ENCODE data around the gene NFATC2. TPM values are rescaled to one million over a fixed set of nuclear protein-coding genes. Genes with fewer than 3 reads are reported as not detected.

The NFATC2 gene
- total RNA-seq, 1 donor from 2014 or later = 3.9 TPM

DNA sequence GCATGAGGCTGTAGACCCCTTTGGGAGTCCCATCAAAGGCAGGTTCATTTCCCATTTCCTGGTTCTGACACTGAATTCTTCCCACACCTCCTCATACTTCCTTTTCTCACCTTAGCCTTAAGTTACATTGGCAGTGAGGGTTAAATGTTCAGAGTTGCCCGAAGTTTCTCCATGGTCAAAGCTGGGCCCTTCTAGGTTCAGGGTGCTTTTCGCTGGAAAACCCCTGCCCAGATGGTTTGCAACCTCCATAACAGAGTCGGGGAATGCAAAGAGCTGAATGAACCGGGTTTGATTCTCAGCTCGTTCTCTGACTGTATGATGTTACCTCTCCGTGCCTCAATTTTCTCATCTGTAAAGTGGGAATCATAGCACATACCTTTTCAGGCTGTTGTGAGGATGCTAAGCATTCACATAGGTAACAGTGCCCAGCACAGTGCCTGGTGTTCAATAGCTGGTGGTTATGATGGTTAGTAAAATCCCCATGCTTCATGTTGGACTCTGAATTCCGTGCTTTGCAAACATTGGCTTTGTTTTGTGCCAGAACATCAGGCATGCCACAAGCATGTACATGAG, 149.8 kb downstream of the NFATC2 start:
- no peak overlapping the region for H3K27ac ChIP-seq (ENCODE audit: low read depth, low read length)
- no peaks in the 10 kb centered on the region for H3K27me3 ChIP-seq (ENCODE audit: insufficient read depth, low read length)
- no peak for TF ChIP-seq EZH2 (IDR thresholded peaks at IDR 0.05; ENCODE audit: insufficient read depth, low read length)
- TF ChIP-seq, protein P1, sequence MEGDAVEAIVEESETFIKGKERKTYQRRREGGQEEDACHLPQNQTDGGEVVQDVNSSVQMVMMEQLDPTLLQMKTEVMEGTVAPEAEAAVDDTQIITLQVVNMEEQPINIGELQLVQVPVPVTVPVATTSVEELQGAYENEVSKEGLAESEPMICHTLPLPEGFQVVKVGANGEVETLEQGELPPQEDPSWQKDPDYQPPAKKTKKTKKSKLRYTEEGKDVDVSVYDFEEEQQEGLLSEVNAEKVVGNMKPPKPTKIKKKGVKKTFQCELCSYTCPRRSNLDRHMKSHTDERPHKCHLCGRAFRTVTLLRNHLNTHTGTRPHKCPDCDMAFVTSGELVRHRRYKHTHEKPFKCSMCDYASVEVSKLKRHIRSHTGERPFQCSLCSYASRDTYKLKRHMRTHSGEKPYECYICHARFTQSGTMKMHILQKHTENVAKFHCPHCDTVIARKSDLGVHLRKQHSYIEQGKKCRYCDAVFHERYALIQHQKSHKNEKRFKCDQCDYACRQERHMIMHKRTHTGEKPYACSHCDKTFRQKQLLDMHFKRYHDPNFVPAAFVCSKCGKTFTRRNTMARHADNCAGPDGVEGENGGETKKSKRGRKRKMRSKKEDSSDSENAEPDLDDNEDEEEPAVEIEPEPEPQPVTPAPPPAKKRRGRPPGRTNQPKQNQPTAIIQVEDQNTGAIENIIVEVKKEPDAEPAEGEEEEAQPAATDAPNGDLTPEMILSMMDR (IDR thresholded peaks at IDR 0.05; ENCODE audit: insufficient read depth, low read depth, low read length) = no peak
- no peaks in the 10 kb centered on the region for H3K9me3 ChIP-seq (ENCODE audit: insufficient read depth, low read depth, low read length)
- no peaks in the 10 kb centered on the region for H3K79me2 ChIP-seq (ENCODE audit: insufficient read depth, low read length)
- no peak overlapping the region for H3K4me3 ChIP-seq (ENCODE audit: insufficient read depth, low read depth, low read length)
- no peak overlapping the region for H3K9ac ChIP-seq (ENCODE audit: low read length)
- Mint-ChIP-seq H3K9me3 (ENCODE audit: unreplicated experiment) (no peaks in the 10 kb centered on the region), H3K4me3 (ENCODE audit: unreplicated experiment) (no peak overlapping the region), H3K27me3 (ENCODE audit: low read depth, unreplicated experiment) (peaks cover 3% of the 10 kb centered on the region), H3K36me3 (ENCODE audit: low read depth, unreplicated experiment) (peaks cover 4% of the 10 kb centered on the region), H3K4me1 (ENCODE audit: low read depth, unreplicated experiment) (peaks cover 24% of the 10 kb centered on the region), H3K27ac (ENCODE audit: unreplicated experiment) (no peak overlapping the region)
- DNase-seq (ENCODE audit: low read depth) (no peak), FAIRE-seq (no peak)
- peaks cover 6% of the 10 kb centered on the region for H3K36me3 ChIP-seq (ENCODE audit: insufficient read depth, low read length)
- no peaks in the 10 kb centered on the region for H4K20me1 ChIP-seq (ENCODE audit: insufficient read depth, low read length)
- no peak overlapping the region for H3K4me2 ChIP-seq (ENCODE audit: low read length)
- peaks cover 20% of the 10 kb centered on the region for H3K4me1 ChIP-seq (ENCODE audit: insufficient read depth, low read length)
- no peak overlapping the region for H2AFZ ChIP-seq (ENCODE audit: low read depth, low read length)

DNA sequence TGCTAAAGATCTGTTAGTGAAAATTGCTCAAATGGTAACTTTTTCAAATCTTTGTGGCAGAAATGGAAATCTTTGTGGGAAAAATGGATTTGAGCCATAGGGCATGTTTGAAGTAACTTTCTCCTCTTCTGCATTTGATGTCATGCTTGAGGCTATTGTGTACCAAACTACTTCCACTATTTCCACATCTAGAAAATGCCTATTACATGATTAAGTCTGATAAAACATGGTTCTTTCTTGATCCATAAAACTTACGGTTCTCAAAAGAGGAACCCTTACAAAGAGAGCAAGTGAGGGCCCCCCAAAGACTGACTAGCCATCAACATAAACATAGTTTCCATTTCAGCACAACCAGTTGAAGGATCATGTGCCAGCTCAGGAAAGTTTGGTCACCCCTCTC, 150.6 kb downstream of the NFATC2 start:
- Histone ChIP-seq H3K4me3 (ENCODE audit: insufficient read depth, low read depth, low read length) (no peak overlapping the region), H3K79me2 (ENCODE audit: insufficient read depth, low read length) (no peaks in the 10 kb centered on the region), H4K20me1 (ENCODE audit: insufficient read depth, low read length) (no peaks in the 10 kb centered on the region), H3K27ac (ENCODE audit: low read depth, low read length) (no peak overlapping the region), H3K27me3 (ENCODE audit: insufficient read depth, low read length) (no peaks in the 10 kb centered on the region), H3K36me3 (ENCODE audit: insufficient read depth, low read length) (peaks cover 6% of the 10 kb centered on the region), H3K9ac (ENCODE audit: low read length) (no peak overlapping the region), H3K4me2 (ENCODE audit: low read length) (no peak overlapping the region), H2AFZ (ENCODE audit: low read depth, low read length) (no peak overlapping the region), H3K9me3 (ENCODE audit: insufficient read depth, low read depth, low read length) (no peaks in the 10 kb centered on the region), H3K4me1 (ENCODE audit: insufficient read depth, low read length) (peaks cover 24% of the 10 kb centered on the region)
- no peak for DNase-seq (ENCODE audit: low read depth)
- Mint-ChIP-seq H3K27ac (ENCODE audit: unreplicated experiment) (no peak overlapping the region), H3K4me3 (ENCODE audit: unreplicated experiment) (no peak overlapping the region), H3K4me1 (ENCODE audit: low read depth, unreplicated experiment) (peaks cover 26% of the 10 kb centered on the region), H3K36me3 (ENCODE audit: low read depth, unreplicated experiment) (peaks cover 2% of the 10 kb centered on the region), H3K27me3 (ENCODE audit: low read depth, unreplicated experiment) (peaks cover 3% of the 10 kb centered on the region), H3K9me3 (ENCODE audit: unreplicated experiment) (no peaks in the 10 kb centered on the region)
- no peak for FAIRE-seq
- no peak for TF ChIP-seq EZH2 (IDR thresholded peaks at IDR 0.05; ENCODE audit: insufficient read depth, low read length)
- TF ChIP-seq, protein P1 (IDR thresholded peaks at IDR 0.05; ENCODE audit: insufficient read depth, low read depth, low read length) = no peak

DNA sequence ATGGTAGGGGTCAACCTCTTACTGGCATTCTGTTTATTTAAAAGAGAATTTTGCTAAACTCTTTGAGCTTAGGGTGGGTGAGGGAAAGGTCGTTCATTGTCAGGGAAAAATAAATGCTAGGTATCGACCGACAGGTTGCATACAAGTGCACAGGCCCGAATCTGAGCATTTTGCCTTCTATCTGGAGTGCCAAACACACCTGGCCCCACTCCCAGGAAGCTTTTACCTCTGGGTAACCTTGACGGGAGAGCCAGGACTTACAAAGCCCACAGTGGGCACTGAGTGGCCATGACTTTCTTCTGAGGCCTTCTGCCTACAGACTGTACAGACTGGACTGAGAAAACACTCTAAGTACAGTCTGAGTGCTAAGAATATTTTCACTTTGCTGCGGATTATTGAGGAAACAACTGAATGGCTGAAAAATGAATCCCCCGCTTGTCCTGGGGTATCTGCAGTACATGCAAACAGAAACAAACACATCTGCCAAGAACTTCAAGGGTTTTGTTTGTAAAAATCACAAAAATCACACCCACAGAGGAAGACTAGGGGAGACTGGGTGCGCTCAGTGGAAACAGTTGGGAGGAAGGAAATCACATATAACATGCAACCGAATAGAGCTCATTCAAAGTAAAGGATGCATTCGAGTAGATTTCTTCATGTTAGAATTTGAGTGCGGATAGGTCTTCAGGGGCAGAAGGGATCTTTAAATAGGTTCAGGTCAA, 152.8 kb downstream of the NFATC2 start:
- Mint-ChIP-seq H3K9me3 (ENCODE audit: unreplicated experiment) (no peaks in the 10 kb centered on the region), H3K36me3 (ENCODE audit: low read depth, unreplicated experiment) (peaks cover 2% of the 10 kb centered on the region), H3K4me3 (ENCODE audit: unreplicated experiment) (no peak overlapping the region), H3K4me1 (ENCODE audit: low read depth, unreplicated experiment) (peaks cover 35% of the 10 kb centered on the region), H3K27ac (ENCODE audit: unreplicated experiment) (no peak overlapping the region), H3K27me3 (ENCODE audit: low read depth, unreplicated experiment) (peaks cover 3% of the 10 kb centered on the region)
- Histone ChIP-seq H3K4me3 (ENCODE audit: insufficient read depth, low read depth, low read length) (no peak overlapping the region), H3K27me3 (ENCODE audit: insufficient read depth, low read length) (no peaks in the 10 kb centered on the region), H3K9me3 (ENCODE audit: insufficient read depth, low read depth, low read length) (no peaks in the 10 kb centered on the region), H3K27ac (ENCODE audit: low read depth, low read length) (no peak overlapping the region), H3K4me2 (ENCODE audit: low read length) (no peak overlapping the region), H2AFZ (ENCODE audit: low read depth, low read length) (no peak overlapping the region), H3K9ac (ENCODE audit: low read length) (no peak overlapping the region), H3K4me1 (ENCODE audit: insufficient read depth, low read length) (peaks cover 24% of the 10 kb centered on the region), H3K36me3 (ENCODE audit: insufficient read depth, low read length) (peaks cover 3% of the 10 kb centered on the region), H4K20me1 (ENCODE audit: insufficient read depth, low read length) (no peaks in the 10 kb centered on the region), H3K79me2 (ENCODE audit: insufficient read depth, low read length) (no peaks in the 10 kb centered on the region)
- TF ChIP-seq, protein P1 (IDR thresholded peaks at IDR 0.05; ENCODE audit: insufficient read depth, low read depth, low read length) = no peak
- no peak for TF ChIP-seq EZH2 (IDR thresholded peaks at IDR 0.05; ENCODE audit: insufficient read depth, low read length)
- FAIRE-seq = no peak
- DNase-seq (ENCODE audit: low read depth) = no peak

All from astrocyte (in vitro differentiated cells and primary cell).